ENCODE data around the gene FNDC3B. TPM values are rescaled to one million over a fixed set of nuclear protein-coding genes. Genes with fewer than 3 reads are reported as not detected.
"Not testable (repeated sequence)": the region's sequence is repeated elsewhere in the genome, so short reads cannot be mapped to it uniquely, and the experiment has no call there.

The FNDC3B gene
- total RNA-seq, 1 donor from 2014 or later: 263 TPM

GRCh38 chr3:172227340-172228035, 188.1 kb downstream of the FNDC3B start:
- DNase-seq (ENCODE audit: extremely low read depth, low read depth, low spot score): no peak

- DNase-seq (ENCODE audit: extremely low read depth, low read depth, low spot score): no peak
Observed at GRCh38 chr3:172228036-172228415, 188.6 kb downstream of the FNDC3B start.

- DNase-seq (ENCODE audit: extremely low read depth, low read depth, low spot score): no peak
Observed at GRCh38 chr3:172229462-172229861, 190.1 kb downstream of the FNDC3B start.

- no peak for DNase-seq (ENCODE audit: extremely low read depth, low read depth, low spot score)
Observed at GRCh38 chr3:172231318-172231901, 192.0 kb downstream of the FNDC3B start.

GRCh38 chr3:172232579-172233212, 193.3 kb downstream of the FNDC3B start:
- DNase-seq (ENCODE audit: extremely low read depth, low read depth, low spot score): no peak

GRCh38 chr3:172233474-172234277, 194.3 kb downstream of the FNDC3B start:
- no peak for DNase-seq (ENCODE audit: extremely low read depth, low read depth, low spot score)

- no peak for DNase-seq (ENCODE audit: extremely low read depth, low read depth, low spot score)
Observed at GRCh38 chr3:172235698-172236097, 196.3 kb downstream of the FNDC3B start.

GRCh38 chr3:172236771-172237742, 197.7 kb downstream of the FNDC3B start:
- no peak for DNase-seq (ENCODE audit: extremely low read depth, low read depth, low spot score)

GRCh38 chr3:172238188-172238587, 198.8 kb downstream of the FNDC3B start:
- no peak for DNase-seq (ENCODE audit: extremely low read depth, low read depth, low spot score)

GRCh38 chr3:172239218-172239790, 199.9 kb downstream of the FNDC3B start:
- no peak for DNase-seq (ENCODE audit: extremely low read depth, low read depth, low spot score)

- DNase-seq (ENCODE audit: extremely low read depth, low read depth, low spot score): no peak
Observed at GRCh38 chr3:172241405-172241804, 202.0 kb downstream of the FNDC3B start.

- DNase-seq (ENCODE audit: extremely low read depth, low read depth, low spot score): not testable (repeated sequence)
Observed at GRCh38 chr3:172242471-172242870, 203.1 kb downstream of the FNDC3B start.

GRCh38 chr3:172243376-172243775, 204.0 kb downstream of the FNDC3B start:
- not testable (repeated sequence) for DNase-seq (ENCODE audit: extremely low read depth, low read depth, low spot score)

GRCh38 chr3:172244011-172244410, 204.6 kb downstream of the FNDC3B start:
- DNase-seq (ENCODE audit: extremely low read depth, low read depth, low spot score): peak; percentile 27

- no peak for DNase-seq (ENCODE audit: extremely low read depth, low read depth, low spot score)
Observed at GRCh38 chr3:172245241-172245640, 205.9 kb downstream of the FNDC3B start.

GRCh38 chr3:172246107-172246844, 206.9 kb downstream of the FNDC3B start:
- no peak for DNase-seq (ENCODE audit: extremely low read depth, low read depth, low spot score)

GRCh38 chr3:172247525-172248274, 208.3 kb downstream of the FNDC3B start:
- no peak for DNase-seq (ENCODE audit: extremely low read depth, low read depth, low spot score)

GRCh38 chr3:172249039-172249438, 209.7 kb downstream of the FNDC3B start:
- DNase-seq (ENCODE audit: extremely low read depth, low read depth, low spot score): no peak
